Fibroblast of lung (primary cell): Measurements from ENCODE around the gene PLN. TPM values are rescaled to one million over a fixed set of nuclear protein-coding genes. Genes with fewer than 3 reads are reported as not detected.

Source experiments
- DNase-seq, 2 donors: peaks; one replicate each; pipeline versions ENCODE4 v3.0.0 to v3.0.0-alpha.2; 2010; ENCODE audit warnings: low read depth in 2 of 2
- H2AFZ ChIP-seq: 2 replicates; pipeline ENCODE4 v1.5.1; 2012; ENCODE audit warnings: low read length, control low read depth, inconsistent platforms
- H3K27ac ChIP-seq: 2 replicates; pipeline ENCODE4 v1.5.1; 2011; ENCODE audit warnings: low read length, control low read depth; ENCODE audit not compliant: insufficient read depth
- H3K27me3 ChIP-seq: 2 replicates; pipeline ENCODE4 v1.5.1; 2011; ENCODE audit warnings: mild to moderate bottlenecking, low read length; ENCODE audit not compliant: control insufficient read depth, insufficient read depth
- H3K36me3 ChIP-seq: 2 replicates; pipeline ENCODE4 v1.5.1; 2011; ENCODE audit warnings: low read length; ENCODE audit not compliant: control insufficient read depth, insufficient read depth
- H3K4me1 ChIP-seq: 2 replicates; pipeline ENCODE4 v1.5.1; 2011; ENCODE audit warnings: low read length; ENCODE audit not compliant: control insufficient read depth, insufficient read depth; ENCODE audit errors: extremely low read depth
- H3K4me2 ChIP-seq: 2 replicates; pipeline ENCODE4 v1.5.1; 2011; ENCODE audit warnings: low read length, control low read depth; ENCODE audit not compliant: insufficient read depth; ENCODE audit errors: extremely low read depth
- H3K4me3 ChIP-seq, 4 experiments: fragments of 200-600 bp in 1 of 4; sonication (generic) in 1 of 4; replicated peaks in 1 of 4; 2 replicates each; pipeline ENCODE4 v1.5.1; 2011 to 2016; ENCODE audit warnings: low read length in 4 of 4, low read depth in 3 of 4, mild to moderate bottlenecking in 3 of 4, control low read depth in 2 of 4, inconsistent platforms in 1 of 4, mixed read lengths in 1 of 4; ENCODE audit not compliant: insufficient read depth in 1 of 4; ENCODE audit errors: control extremely low read depth in 1 of 4
- H3K79me2 ChIP-seq: 2 replicates; pipeline ENCODE4 v1.5.1; 2012; ENCODE audit warnings: mild to moderate bottlenecking, low read length, inconsistent platforms; ENCODE audit not compliant: control insufficient read depth, insufficient read depth
- H3K9ac ChIP-seq: 2 replicates; pipeline ENCODE4 v1.5.1; 2011; ENCODE audit warnings: mild to moderate bottlenecking, low read length, control low read depth; ENCODE audit not compliant: insufficient read depth
- H3K9me3 ChIP-seq: 2 replicates; pipeline ENCODE4 v1.5.1; 2012; ENCODE audit warnings: low read depth, low read length; ENCODE audit not compliant: control insufficient read depth, insufficient read depth
- H4K20me1 ChIP-seq: 2 replicates; pipeline ENCODE4 v1.5.1; 2011; ENCODE audit warnings: low read length; ENCODE audit not compliant: control insufficient read depth, insufficient read depth; ENCODE audit errors: extremely low read depth
- CTCF ChIP-seq, 2 donors: IDR thresholded peaks in 1 of 2; conservative IDR thresholded peaks in 1 of 2; 1 replicate in 1 of 2; 2 replicates in 1 of 2; pipeline ENCODE4 v1.5.1; 2011 to 2012; ENCODE audit warnings: low read length in 2 of 2, control low read depth in 1 of 2, inconsistent platforms in 1 of 2, low read depth in 1 of 2, mild to moderate bottlenecking in 1 of 2
- EZH2 ChIP-seq: IDR thresholded peaks from 2 replicates; pipeline ENCODE4 v1.5.1; 2012; ENCODE audit warnings: low read length, control low read depth, mild to moderate bottlenecking; ENCODE audit errors: missing control alignments
- polyA plus RNA-seq, 2 donors: library from polyadenylated mRNA; depleted of rRNA in 1 of 2; stranded (reverse) in 1 of 2; unstranded in 1 of 2; fragments of >200 nt; gene quantifications; 2 replicates each; pipeline ENCODE4 v1.2.1, GENCODE V29; 2011 to 2012; ENCODE audit warnings: missing spikeins in 1 of 2
- total RNA-seq: library from RNA; depleted of rRNA; stranded (reverse); fragments of >200 nt; gene quantifications from 2 replicates; pipeline ENCODE4 v1.2.1, GENCODE V29; 2014

The PLN gene
- total and polyA plus RNA-seq, 2 donors (not counting 1 experiment from before 2014, with no cell fraction given) = 1.3 to 2.0 TPM

GRCh38 chr6:118509009-118509617 lies 39.0 kb upstream of the PLN start:
- H3K36me3 ChIP-seq = no peaks in the 10 kb centered on the region
- no peaks in the 10 kb centered on the region for H3K79me2 ChIP-seq
- no peak overlapping the region for H2AFZ ChIP-seq
- H3K4me3 ChIP-seq = no peak overlapping the region
- H3K4me1 ChIP-seq = no peaks in the 10 kb centered on the region
- DNase-seq = peak; percentile 35 to 65
- no peaks in the 10 kb centered on the region for H3K9me3 ChIP-seq
- H3K9ac ChIP-seq = no peak overlapping the region
- no peaks in the 10 kb centered on the region for H3K27me3 ChIP-seq
- no peak overlapping the region for H3K4me2 ChIP-seq
- H4K20me1 ChIP-seq = no peaks in the 10 kb centered on the region
- H3K27ac ChIP-seq = no peak overlapping the region
- peak; percentile 68 to 78 for TF ChIP-seq CTCF (conservative IDR thresholded peaks at IDR 0.05 in 1 of 2, IDR thresholded peaks at IDR 0.05 in 1 of 2; ENCODE audit: low read depth in 1 of 2, low read length in 2 of 2)
- TF ChIP-seq EZH2 = no peak

- Histone ChIP-seq H3K79me2 (no peaks in the 10 kb centered on the region), H3K36me3 (no peaks in the 10 kb centered on the region), H3K27ac (no peak overlapping the region)
Measured at GRCh38 chr6:118511930-118512715, 36.0 kb upstream of the PLN start.

More at GRCh38 chr6:118511930-118512715, 36.0 kb upstream of the PLN start:
- no peaks in the 10 kb centered on the region for H4K20me1 ChIP-seq
- H3K4me1 ChIP-seq = no peaks in the 10 kb centered on the region
- no peak overlapping the region for H3K4me3 ChIP-seq
- no peak overlapping the region for H2AFZ ChIP-seq
- H3K4me2 ChIP-seq = no peak overlapping the region
- H3K9ac ChIP-seq = no peak overlapping the region
- no peaks in the 10 kb centered on the region for H3K9me3 ChIP-seq
- no peak for DNase-seq
- no peak for TF ChIP-seq EZH2
- no peak for TF ChIP-seq CTCF (conservative IDR thresholded peaks at IDR 0.05 in 1 of 2, IDR thresholded peaks at IDR 0.05 in 1 of 2; ENCODE audit: low read depth in 1 of 2, low read length in 2 of 2)
- no peaks in the 10 kb centered on the region for H3K27me3 ChIP-seq
